GM18873 (cell line): ENCODE data around the gene PCK2.

ENCODE experiments used
- ATAC-seq: cut with Tn5 transposase; IDR thresholded peaks from one replicate; pipeline ENCODE4 v1.9.1; 2021; ENCODE audit warnings: mild to moderate bottlenecking, moderate library complexity, moderate number of reproducible peaks; ENCODE audit not compliant: unreplicated experiment, low FRiP score

Gene PCK2

DNA sequence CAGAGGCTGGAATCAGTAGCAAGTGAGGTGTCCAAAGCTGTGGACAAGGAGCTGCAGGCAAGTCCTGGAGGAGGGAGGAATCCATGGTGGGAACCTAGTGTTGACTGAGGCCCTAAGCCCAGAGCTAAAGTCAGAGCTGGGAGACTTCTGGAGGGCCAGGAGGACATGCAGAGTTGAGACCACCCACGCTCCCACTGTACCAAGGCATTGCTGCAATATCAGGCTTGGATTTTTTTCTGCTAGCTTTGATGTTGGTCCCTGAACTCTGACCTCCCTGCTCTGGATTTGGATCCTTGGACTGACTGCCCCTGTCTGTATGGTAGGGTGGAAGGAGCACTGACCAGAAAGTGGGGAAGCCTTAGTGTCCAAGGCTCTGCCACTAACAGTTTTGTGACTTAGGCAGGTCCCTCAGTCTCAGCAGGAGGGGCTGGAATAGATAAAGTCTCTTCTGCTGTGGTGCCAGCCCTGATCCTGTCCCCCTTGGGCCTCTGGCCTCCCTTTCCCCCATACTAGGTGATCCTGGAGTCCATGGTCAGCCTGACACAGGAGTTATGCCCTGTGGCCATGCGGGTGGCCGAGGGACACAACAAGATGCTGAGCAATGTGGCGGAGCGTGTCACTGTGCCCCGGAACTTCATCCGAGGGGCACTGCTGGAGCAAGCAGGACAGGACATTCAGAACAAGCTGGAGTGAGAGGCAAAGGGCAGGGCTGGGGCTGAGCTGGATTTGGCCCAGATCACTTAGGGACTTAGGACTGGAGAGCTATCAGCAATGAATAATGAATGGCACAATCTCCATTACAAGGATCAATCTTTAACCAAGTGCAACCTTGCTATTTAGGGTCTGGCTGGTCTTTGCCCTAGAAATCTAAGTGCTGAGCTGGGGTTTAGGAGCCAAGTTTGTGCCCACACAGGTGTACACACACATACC, 32.9 kb upstream of the PCK2 start:
- no peak for ATAC-seq

DNA sequence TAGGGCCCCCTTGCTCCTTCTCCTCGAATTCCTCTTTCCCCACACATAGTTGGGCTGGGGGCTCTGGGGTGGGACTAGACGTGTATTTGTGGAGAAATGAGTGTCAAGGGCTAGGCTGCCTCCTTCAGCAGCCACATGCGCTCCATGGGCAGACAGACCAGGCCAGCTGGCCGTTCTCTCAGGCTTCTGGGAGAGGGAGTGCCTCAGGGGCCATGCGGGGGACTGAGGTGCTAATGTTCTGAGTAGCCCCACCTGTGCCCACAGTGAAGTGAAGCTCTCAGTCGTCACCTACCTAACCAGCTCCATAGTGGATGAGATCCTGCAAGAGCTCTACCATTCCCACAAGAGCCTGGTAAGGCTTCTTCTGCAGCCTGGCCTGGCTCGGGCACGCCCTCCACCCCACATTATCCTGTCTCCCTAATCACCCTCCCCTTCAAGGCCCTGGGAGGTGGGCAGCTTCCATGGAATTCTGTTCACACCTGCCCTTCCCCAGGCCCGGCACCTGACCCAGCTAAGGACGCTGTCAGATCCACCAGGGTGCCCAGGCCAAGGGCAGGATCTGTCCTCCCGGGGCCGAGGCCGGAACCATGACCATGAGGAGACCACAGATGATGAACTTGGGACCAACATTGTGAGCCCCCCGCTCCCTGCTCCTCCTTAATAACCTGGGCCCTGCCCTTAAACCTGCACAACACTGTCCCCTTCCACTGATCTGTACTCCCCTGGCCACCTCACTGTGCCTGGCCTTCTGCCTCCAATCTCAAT, 31.7 kb upstream of the PCK2 start:
- no peak for ATAC-seq

DNA sequence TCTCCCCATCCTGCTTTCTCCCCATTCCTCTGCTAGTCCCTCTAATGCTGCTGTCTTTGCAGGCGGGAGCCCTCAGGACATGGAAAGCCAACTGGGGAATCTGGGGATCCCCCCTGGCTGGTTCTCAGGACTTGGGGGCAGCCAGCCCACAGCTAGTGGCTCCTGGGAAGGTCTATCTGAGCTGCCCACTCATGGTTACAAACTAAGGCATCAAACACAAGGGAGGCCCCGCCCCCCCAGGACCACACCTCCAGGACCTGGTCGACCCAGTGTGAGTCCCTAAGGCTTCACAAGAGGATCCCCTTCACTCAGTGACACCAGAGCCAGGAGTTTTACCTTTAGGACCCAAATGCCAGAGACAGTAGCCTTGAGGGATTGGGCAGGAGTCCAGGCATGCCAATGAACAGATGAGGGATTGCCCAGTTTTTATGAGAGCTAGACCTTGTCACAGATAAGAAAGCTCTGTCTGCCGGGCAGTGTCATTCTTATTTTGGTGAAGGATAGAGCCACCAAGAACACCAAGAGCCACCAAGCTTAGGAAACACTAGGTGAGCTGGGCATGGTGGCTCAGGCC, 30.8 kb upstream of the PCK2 start:
- ATAC-seq, result no peak

DNA sequence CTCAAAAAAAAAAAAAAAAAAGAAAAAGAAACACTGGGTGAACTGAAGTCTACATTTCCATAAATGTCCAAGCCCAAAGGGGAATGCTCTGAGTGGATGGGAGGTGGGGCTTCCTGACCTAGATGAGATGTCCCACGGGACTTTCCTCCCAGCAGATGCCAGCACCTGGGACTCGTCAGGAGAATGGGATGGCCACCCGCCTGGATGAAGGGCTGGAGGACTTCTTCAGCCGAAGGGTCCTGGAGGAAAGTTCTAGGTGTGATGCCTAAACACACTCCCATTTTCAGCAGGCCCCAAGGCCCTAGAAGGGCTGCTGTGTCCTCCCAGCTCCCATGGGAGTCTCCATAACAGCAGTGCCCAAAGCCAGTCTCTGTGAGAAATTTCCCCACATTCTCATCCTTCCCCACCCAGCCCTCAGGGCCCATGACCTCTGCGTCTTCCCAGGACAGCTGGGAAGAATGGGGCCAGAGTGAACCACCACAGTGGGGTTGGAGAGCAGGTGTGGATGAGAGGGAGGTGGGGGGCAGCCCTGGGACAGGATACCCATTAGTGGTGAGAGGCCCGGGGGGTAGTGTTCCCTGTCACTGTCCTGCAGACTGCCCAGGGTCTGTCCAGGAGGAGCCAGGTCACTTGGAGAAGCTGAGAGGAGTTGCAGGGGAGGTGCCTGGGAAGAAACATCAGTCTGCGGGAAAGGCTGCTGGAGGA, 29.9 kb upstream of the PCK2 start:
- ATAC-seq, result no peak

DNA sequence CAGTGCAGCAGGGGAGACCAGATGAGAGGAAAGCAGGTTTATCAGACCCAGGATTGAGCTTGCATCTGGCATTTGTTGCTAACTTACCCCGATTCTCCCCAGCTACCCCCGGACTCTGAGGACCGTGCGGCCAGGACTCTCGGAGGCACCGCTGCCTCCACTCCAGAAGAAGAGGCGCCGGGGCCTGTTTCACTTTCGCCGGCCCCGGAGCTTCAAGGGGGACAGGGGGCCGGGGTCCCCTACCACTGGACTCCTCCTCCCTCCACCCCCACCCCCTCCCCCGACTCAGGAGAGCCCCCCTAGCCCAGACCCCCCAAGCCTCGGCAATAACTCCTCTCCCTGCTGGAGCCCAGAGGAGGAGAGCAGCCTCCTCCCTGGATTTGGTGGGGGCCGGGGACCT, 29.3 kb upstream of the PCK2 start:
- ATAC-seq, result no peak

DNA sequence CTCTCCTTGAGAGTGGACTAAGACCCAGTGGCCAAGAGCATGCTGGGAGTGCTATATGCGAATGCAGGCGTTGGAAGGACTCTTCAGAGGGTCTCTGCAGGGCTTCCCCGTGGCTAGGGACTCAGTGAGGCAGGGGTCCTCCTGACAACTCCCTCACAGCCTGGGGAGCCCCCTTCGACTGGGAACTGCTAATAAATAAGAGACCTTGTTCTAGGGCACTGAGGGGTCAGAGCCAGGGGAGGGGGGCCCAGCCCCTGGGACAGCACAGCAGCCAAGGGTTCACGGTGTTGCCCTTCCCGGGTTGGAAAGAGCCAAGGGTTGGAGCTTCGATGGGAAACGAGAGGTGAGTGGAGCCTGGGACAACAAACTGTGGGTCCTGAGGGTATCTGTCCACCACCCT, 28.7 kb upstream of the PCK2 start:
- ATAC-seq, result no peak

DNA sequence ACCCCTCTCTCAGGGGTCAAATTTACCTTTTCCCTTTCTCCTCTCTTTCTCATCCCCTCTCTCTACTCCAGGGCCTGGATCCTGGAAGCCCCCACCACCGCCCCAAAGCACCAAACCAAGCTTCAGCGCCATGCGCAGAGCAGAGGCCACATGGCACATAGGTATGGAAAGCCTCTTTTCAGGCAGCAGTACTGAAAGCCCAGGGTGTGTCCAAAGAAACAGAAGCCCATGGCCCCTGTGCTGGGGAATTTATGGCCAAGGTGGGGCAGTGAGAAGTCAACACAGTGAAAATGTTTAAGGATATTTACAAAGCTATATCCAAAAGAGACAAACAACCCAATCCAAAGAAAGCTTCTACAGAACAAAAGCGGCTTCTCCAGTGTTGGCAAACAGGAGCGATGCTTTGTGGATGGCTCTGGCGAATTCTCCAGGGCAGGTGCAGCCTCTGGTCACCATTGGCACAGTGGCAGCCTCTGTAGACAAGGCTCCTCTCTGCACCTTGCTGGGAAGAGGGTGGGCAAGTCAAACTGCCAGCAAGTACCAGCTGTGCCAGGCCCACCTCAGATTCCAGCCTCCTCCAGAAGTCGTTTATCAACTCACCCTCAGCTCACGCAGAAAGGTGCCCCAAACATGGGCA, 27.5 kb upstream of the PCK2 start:
- no peak for ATAC-seq

DNA sequence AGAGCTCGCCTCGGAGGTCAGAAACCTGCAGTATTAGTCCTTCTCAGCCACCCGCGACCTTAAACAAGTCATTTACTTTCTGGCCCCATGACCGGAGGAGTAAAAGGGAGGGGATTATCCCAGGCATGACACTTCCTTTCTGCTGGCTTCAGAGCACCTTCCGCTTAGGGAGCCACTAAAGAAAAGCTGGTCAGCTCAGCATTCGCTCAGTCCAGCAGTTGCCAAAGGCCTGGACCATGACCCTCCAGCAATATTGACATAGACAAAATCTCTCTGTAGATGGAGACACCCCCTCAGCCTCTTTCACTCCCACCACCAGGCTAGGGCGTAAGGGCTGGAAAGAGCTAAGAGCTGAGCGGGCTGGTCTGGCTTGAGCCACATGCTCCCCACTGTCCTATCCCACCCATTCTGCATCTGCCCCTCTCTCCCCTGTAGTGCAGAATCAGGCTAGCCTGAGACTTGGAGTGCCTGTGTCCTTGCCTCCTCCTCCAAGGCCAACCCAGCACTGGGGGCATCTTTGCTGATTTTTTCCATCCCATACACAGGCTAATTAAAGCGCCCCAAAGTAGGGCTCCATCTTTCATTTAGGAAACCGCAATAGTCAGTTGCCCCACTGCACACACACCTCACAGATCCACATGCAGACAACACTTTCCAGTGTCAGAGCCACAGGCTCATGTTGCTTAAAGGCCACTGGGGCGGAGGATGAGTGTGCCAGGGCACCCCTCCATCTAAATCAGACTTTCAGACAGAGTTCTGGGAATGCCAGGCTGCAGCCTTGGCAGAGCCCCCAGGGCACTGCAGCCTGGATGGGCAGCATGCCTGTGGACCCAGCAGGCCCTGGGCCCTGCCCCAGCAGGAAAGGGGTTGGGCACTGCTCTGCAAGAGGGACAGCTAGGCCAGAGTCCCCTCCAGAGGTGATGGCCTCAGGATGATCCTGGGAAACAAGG, 26.7 kb upstream of the PCK2 start:
- no peak for ATAC-seq

DNA sequence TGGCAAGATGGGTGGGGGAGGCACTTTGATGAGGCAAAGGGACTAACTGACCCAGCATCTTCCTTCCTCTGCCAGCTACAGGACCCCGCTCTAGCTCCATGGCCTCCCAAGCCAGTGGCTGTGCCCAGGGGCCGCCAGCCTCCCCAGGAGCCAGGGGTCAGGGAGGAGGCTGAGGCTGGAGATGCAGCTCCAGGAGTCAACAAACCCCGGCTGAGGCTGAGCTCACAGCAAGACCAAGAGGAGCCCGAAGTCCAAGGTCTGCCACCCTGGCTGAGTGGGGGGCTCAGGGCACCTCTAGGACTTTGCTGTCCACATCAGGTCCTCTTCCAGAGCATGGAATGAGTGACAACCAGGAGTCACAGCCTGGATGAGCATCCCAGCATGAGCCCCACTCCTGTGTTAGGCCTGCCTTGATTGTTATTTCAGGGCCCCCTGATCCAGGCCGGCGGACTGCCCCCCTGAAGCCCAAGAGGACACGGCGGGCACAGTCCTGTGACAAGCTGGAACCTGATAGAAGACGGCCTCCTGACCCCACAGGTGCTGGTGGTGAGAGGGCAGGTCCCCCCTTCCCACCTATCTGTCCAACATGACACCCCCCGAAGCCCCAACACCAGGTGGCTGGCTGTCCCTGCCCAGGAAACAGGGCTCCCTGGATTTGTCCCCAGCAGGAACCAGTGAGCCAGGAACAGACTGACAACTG, 25.2 kb upstream of the PCK2 start:
- ATAC-seq, result no peak

DNA sequence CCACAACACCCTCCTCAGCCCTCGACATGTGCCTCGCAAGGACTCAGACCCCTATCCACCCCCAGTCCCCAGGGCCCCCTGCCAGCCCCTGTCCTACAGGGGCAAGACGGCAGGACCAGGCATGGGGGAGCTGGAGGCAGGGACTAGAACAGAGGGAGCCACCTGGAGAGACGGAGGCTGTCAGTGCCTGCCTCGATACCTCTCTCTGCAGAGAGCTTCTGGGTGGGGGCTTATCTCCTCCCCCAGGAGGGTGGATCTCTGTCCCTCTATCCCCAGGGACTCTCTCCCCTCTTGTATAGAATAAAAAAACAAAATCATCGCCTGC, 24.7 kb upstream of the PCK2 start:
- ATAC-seq, result no peak

DNA sequence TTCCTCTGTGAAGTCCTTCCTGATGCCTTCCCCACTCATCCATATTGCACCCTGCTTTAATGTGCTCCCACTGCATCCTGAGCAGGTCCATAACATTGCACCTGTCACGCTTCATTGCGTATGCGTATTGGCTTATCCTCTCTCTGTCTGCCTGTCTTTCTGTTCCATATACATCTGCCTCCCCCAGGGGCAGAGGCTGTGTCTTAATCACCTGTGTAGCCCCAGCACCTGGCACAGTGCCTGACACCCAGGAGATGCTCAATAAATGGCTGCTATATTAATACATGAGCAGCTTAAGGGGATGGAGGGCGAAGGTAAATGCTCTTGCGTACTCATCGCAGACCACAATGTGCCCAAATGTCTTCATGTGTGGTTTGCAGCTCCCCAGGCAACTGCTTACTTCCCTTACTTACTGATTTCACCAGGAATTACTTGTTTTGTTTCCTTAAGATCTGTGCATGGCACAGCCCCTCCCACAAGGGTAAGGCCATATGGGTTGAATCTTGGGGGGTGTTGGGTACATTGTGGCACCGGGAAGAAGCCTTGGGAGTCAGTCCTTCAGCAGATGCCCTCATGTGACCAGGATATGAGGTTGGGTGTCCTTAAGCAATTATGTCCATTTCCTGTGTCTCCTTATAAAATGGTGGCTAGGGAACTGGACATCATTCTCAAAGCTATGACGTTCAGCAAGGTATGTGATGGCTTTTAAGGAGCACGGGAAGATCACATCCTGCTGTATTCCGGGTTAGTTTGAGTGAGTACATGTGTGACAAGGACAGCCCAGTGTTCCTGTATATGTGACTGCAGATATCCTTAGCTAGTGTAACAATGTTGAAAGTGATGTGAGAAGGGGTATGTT, 23.6 kb upstream of the PCK2 start:
- ATAC-seq, result no peak

DNA sequence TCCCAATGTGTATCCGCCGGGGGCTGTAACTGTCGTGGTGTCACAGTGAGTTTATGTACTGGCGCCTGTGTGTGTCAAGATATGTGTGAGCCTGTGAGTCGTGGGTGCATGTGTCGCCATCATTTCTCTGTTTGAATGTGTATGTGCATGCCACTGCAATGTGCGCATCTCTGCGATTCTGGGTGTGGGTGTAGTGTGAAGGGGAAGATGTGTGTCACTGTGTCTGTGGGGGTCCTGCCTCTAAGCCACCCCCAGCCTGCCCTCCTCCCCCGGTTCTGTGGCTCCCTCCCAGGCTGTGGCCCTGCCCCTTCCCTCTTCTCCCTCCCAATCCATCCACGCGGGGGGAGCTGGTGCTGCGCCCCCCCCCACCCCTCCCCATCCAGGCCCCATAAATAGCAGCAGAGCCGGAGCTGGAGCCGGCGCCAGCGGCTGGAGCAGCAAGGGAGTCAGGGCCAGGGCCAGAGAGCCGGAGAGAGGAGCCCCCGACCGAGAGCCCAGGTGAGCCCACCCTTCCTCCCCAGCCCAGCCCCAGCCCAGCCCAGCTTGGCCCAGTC, 22.9 kb upstream of the PCK2 start, which contains the start of gene CPNE6:
Gene CPNE6, plus strand, starts transcription at position 419 of the 554 bp plus-strand sequence. CDS start 1,375 bp downstream, outside the sequence.
- no peak for ATAC-seq

DNA sequence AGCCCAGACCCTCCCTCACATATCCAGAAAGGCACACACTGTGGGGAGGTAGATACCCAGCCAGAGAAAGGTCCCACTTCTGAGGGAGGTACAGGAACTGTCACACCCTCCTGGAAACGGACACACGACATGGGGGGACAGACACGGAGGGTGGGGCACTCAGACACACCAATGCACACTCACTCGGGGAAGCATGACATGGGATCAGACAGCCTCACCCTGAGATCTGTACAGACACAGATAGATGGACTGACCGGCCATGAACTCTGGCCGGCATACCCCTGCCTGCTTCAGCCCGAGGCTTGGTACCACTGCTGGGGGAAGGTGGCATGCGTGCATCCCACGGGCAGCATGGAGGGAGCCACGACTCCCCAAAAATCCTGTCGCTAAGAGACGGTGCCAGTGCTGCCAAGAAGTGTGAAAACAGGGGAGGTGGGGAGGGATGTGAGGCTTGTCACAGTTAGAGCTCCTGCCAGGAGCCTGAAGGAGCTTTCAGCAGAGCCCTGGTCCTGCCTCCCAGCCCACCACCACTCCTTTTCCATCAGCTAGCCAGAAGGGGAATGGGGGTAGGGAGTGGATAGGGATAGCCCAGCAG, 22.2 kb upstream of the PCK2 start:
- ATAC-seq, result no peak

DNA sequence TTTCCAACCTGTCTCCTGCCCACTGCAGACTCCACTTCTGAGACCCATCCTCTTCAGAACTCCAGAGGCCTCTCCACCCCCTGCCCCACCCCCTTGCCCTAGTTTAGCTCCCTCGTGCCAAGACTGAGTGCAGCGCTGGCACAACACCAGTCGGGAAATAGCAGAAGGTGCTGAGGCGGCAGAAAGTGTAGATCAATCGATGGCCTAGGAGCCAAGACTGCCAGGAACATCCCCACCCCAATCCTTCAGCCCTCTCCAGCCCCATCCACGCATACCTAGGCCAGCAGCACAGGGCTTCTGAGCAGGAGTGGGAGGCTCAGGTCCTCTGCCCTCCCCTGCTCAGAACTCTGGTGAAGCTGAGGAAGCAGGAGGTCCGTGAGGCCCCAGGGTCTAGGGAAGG, 21.7 kb upstream of the PCK2 start:
- no peak for ATAC-seq

DNA sequence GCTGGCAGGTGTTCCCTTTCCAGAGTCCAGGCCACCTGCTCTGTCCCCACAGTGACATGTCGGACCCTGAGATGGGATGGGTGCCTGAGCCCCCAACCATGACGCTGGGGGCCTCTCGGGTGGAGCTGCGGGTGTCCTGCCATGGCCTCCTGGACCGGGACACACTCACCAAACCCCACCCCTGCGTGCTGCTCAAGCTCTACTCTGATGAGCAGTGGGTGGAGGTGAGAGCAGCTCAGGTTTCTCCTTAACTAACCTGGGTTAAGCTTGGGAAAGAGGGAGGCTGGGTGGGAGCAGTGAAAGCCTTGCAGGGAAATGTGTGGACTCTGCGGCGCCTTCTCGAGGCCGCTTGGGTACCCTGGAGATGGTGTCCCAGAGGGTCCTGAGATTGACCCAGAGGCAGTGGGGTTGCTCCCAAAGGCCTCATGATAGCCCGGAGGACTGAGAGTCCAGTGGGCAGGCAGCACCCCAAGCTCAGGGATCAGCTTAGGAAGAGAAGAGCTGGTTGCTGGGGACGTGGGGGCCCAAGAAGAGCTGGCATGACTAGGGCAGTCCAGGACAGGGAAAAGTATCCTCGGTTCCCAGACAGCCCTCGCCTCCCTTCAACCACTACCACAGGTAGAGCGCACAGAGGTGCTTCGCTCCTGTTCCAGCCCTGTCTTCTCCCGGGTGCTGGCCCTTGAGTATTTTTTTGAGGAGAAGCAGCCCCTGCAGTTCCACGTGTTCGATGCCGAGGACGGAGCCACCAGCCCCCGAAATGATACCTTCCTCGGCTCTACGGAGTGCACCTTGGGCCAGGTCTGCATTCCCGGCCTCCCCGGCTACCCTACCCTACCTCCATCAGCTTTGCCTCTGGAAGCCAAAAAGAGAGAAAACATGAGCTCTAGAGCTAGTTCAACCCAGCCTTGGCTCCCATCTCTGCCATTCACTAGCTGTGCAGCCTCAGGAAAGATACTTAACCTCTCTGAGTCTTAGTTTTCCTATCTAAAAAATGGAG, 20.9 kb upstream of the PCK2 start:
- ATAC-seq, result no peak
